KBM-7 (cell line): Measurements from ENCODE around the gene CNN3.

Source experiments
- DNase-seq: peaks from one replicate; pipeline ENCODE4 v3.0.0-alpha.2; 2015
- in situ Hi-C: fragments of 300-500 bp; cut with MboI; formaldehyde crosslinking; loops from 2 replicates; pipeline ENCODE4 v1.14.3; 2020; ENCODE audit warnings: low sequenced_read_pairs, low pct_unique_long_range_greater_than_20kb, mixed read lengths

Gene CNN3

GRCh38 chr1:94926915-94927404 is at the start of gene CNN3:
Gene CNN3 (minus strand): TSS chr1:94927110. CDS start chr1:94926894, 216 bp downstream.
- in situ Hi-C loops: no loop called here

GRCh38 chr1:94974824-94975223 is 47.9 kb upstream of the CNN3 start:
- DNase-seq: no peak

More at GRCh38 chr1:94926915-94927404, at the start of gene CNN3:
- DNase-seq: peak; percentile 67

GRCh38 chr1:94974241-94974640 is 47.3 kb upstream of the CNN3 start:
- in situ Hi-C loops: no loop called here
- no peak for DNase-seq

More at GRCh38 chr1:94974824-94975223, 47.9 kb upstream of the CNN3 start:
- in situ Hi-C loops: no loop called here

GRCh38 chr1:94973309-94973922 is 46.5 kb upstream of the CNN3 start:
- in situ Hi-C loops: no loop called here
- no peak for DNase-seq

- no peak for DNase-seq
- in situ Hi-C loops: no loop called here
These were observed 44.6 kb upstream of the CNN3 start for GRCh38 chr1:94971491-94971924.

- DNase-seq: no peak
- in situ Hi-C loops: no loop called here
These were observed 43.9 kb upstream of the CNN3 start for GRCh38 chr1:94970783-94971182.

- no peak for DNase-seq
- in situ Hi-C loops: no loop called here
These were observed 42.2 kb upstream of the CNN3 start for GRCh38 chr1:94969137-94969536.

GRCh38 chr1:94966033-94966432 is 39.1 kb upstream of the CNN3 start:
- DNase-seq: no peak
- in situ Hi-C loops: no loop called here

GRCh38 chr1:94963864-94964263 is 37.0 kb upstream of the CNN3 start:
- no peak for DNase-seq
- in situ Hi-C loops: no loop called here

- DNase-seq: peak; percentile 77
- in situ Hi-C loops: no loop called here
These were observed 35.7 kb upstream of the CNN3 start for GRCh38 chr1:94962409-94963265.

GRCh38 chr1:94961988-94962387 is 35.1 kb upstream of the CNN3 start:
- DNase-seq: no peak
- in situ Hi-C loops: no loop called here

GRCh38 chr1:94961582-94961981 is 34.7 kb upstream of the CNN3 start:
- in situ Hi-C loops: no loop called here
- no peak for DNase-seq

GRCh38 chr1:94958081-94958480 is 31.2 kb upstream of the CNN3 start:
- in situ Hi-C loops: no loop called here
- DNase-seq: no peak

- in situ Hi-C loops: no loop called here
- DNase-seq: no peak
These were observed 29.1 kb upstream of the CNN3 start for GRCh38 chr1:94955767-94956632.

- no peak for DNase-seq
These were observed 27.6 kb upstream of the CNN3 start for GRCh38 chr1:94954263-94955220.

GRCh38 chr1:94953746-94954145 is 26.8 kb upstream of the CNN3 start:
- DNase-seq: no peak
- in situ Hi-C loops: no loop called here

More at GRCh38 chr1:94954263-94955220, 27.6 kb upstream of the CNN3 start:
- in situ Hi-C loops: no loop called here

- in situ Hi-C loops: no loop called here
- DNase-seq: no peak
These were observed 26.2 kb upstream of the CNN3 start for GRCh38 chr1:94953107-94953506.

GRCh38 chr1:94952539-94952938 is 25.6 kb upstream of the CNN3 start:
- in situ Hi-C loops: no loop called here
- no peak for DNase-seq
